Large intestine (tissue), 3 donors: ENCODE measurements around the gene PRPF18. TPM values are rescaled to one million over a fixed set of nuclear protein-coding genes. Genes with fewer than 3 reads are reported as not detected.

Experiments used
- DNase-seq, 2 donors: peaks; one replicate each; pipeline versions ENCODE4 v3.0.0 to v3.0.0-alpha.2; 2013
- H3K27ac ChIP-seq: one replicate; pipeline ENCODE4 v1.5.1; 2013; ENCODE audit warnings: low read length
- H3K27me3 ChIP-seq: 2 replicates; pipeline ENCODE4 v1.6.1; 2013; ENCODE audit warnings: low read length; ENCODE audit not compliant: control insufficient read depth, insufficient read depth
- H3K36me3 ChIP-seq: 2 replicates; pipeline ENCODE4 v1.6.1; 2013; ENCODE audit warnings: low read length; ENCODE audit not compliant: control insufficient read depth, insufficient read depth
- H3K4me1 ChIP-seq: one replicate; pipeline ENCODE4 v1.6.1; 2013; ENCODE audit warnings: low read length; ENCODE audit not compliant: control insufficient read depth, insufficient read depth
- H3K4me3 ChIP-seq: one replicate; pipeline ENCODE4 v1.5.1; 2013; ENCODE audit warnings: low read length
- H3K9me3 ChIP-seq: one replicate; pipeline ENCODE4 v1.6.1; 2013; ENCODE audit warnings: mild to moderate bottlenecking, low read depth, low read length, moderate library complexity; ENCODE audit not compliant: control insufficient read depth
- WGBS: methylation state at CpG from one replicate; pipeline ENCODE4 v1.1.5; 2013; ENCODE audit warnings: low lambda C conversion rate; ENCODE audit not compliant: insufficient coverage; 5-methylcytosine and 5-hydroxymethylcytosine counted together
- polyA plus RNA-seq: library from polyadenylated mRNA; unstranded; fragments of 120-200 nt; gene quantifications from one replicate; pipeline ENCODE4 v1.2.1, GENCODE V29; 2013

Gene PRPF18
- polyA plus RNA-seq, 1 donor, result 21.0 TPM

- Histone ChIP-seq H3K9me3 (no peaks in the 10 kb centered on the region), H3K4me1 (no peaks in the 10 kb centered on the region), H3K4me3 (no peak overlapping the region), H3K27ac (no peak overlapping the region), H3K36me3 (no peaks in the 10 kb centered on the region), H3K27me3 (no peaks in the 10 kb centered on the region)
- 89% methylated on average over 1 of the region's 3 CpGs for WGBS
- DNase-seq, result no peak
These were observed 22.2 kb upstream of the PRPF18 start for GRCh38 chr10:13564576-13564975.

- WGBS, result no CpG with 5 or more reads among the region's 1 CpG
- Histone ChIP-seq H3K9me3 (no peaks in the 10 kb centered on the region), H3K4me3 (no peak overlapping the region), H3K27me3 (peaks cover 3% of the 10 kb centered on the region), H3K4me1 (no peaks in the 10 kb centered on the region), H3K27ac (no peak overlapping the region), H3K36me3 (no peaks in the 10 kb centered on the region)
- no peak for DNase-seq
These were observed 19.7 kb upstream of the PRPF18 start for GRCh38 chr10:13567030-13567429.

DNA sequence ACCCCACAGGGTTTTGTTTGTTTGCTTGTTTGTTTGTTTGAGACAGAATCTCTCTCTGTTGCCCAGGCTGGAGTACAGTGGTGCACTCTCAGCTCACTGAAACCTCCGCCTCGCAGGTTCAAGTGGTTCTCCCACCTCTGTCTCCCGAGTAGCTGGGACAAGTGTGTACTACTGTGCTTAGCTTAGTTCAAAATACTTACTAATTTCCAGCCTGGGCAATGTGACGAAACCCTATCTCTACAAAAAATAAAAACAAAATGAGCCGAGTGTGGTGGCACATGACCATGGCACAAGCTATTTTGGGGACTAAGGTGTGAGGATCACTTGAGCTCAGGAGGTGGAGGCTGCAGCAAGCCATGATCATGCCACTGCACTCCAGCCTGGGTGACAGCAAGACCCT lies 15.2 kb upstream of the PRPF18 start:
- Histone ChIP-seq H3K4me1 (no peaks in the 10 kb centered on the region), H3K4me3 (no peak overlapping the region), H3K36me3 (no peaks in the 10 kb centered on the region), H3K27ac (no peak overlapping the region), H3K9me3 (peaks cover 2% of the 10 kb centered on the region), H3K27me3 (peaks cover 3% of the 10 kb centered on the region)
- no peak for DNase-seq
- no CpG with 5 or more reads among the region's 5 CpGs for WGBS

- WGBS, result 69% methylated on average over 4 of the region's 4 CpGs
- Histone ChIP-seq H3K9me3 (peaks cover 2% of the 10 kb centered on the region), H3K4me1 (no peaks in the 10 kb centered on the region), H3K27me3 (peaks cover 3% of the 10 kb centered on the region), H3K27ac (no peak overlapping the region), H3K36me3 (no peaks in the 10 kb centered on the region), H3K4me3 (no peak overlapping the region)
- DNase-seq, result no peak
These were observed 12.8 kb upstream of the PRPF18 start for GRCh38 chr10:13573960-13574359.

GRCh38 chr10:13585195-13585751 lies 1.5 kb upstream of the PRPF18 start:
- no peaks in the 10 kb centered on the region for H3K9me3 ChIP-seq
- peaks cover 11% of the 10 kb centered on the region for H3K4me1 ChIP-seq
- no peak for DNase-seq
- 17% methylated on average over 1 of the region's 6 CpGs for WGBS
- H3K36me3 ChIP-seq, result no peaks in the 10 kb centered on the region
- no peak overlapping the region for H3K4me3 ChIP-seq
- no peak overlapping the region for H3K27ac ChIP-seq
- H3K27me3 ChIP-seq, result peaks cover 18% of the 10 kb centered on the region

DNA sequence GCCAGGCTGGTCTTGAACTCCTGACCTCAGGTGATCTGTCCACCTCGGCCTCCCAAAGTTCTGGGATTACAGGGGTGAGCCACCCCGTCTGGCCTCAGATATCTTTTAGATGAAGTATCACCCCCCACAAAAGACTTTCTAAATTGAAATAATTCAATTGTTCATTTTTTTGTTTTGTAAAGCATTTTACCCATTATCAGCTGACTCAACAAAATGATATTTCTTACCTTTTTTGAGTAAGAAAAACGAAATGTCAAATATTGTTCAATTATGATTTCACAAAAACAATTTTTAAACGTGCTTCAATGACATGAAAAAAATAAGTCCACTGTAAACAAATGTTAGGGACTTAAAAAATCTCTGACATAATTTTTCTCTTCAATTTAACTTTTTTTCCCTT lies 822 bp upstream of the PRPF18 start:
- no peaks in the 10 kb centered on the region for H3K36me3 ChIP-seq
- peaks cover 11% of the 10 kb centered on the region for H3K4me1 ChIP-seq
- H3K9me3 ChIP-seq, result no peaks in the 10 kb centered on the region
- H3K27me3 ChIP-seq, result peaks cover 15% of the 10 kb centered on the region
- DNase-seq, result no peak
- no peak overlapping the region for H3K27ac ChIP-seq
- H3K4me3 ChIP-seq, result no peak overlapping the region
- WGBS, result 65% methylated on average over 2 of the region's 4 CpGs

DNA sequence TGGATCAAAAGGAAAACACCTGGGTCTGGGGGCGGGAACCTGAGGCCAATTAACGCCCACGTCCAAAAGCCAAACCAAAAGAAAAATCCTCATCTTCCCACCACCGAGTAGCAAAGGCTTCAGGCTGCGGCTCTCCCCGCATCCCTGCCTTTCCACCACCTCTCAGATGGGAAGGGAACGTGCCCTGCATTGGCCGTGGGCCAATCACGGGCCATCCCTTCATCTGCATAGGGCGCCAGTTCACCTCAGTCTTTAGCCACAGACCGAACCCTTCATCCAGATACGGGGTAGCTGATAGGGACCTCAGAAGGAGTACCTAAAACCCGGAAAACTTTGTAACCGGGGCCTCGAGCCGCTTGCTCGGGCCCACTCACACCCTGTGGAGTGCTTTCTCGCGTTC lies 626 bp downstream of the PRPF18 start:
- Histone ChIP-seq H3K27ac (peak overlapping the region; percentile 27), H3K36me3 (peaks cover 5% of the 10 kb centered on the region), H3K27me3 (peaks cover 11% of the 10 kb centered on the region), H3K4me1 (peaks cover 11% of the 10 kb centered on the region), H3K4me3 (peak overlapping the region; percentile 98), H3K9me3 (no peaks in the 10 kb centered on the region)
- peak in 1 of 2 donors; percentile 47 for DNase-seq
- WGBS, result no CpG with 5 or more reads among the region's 19 CpGs

DNA sequence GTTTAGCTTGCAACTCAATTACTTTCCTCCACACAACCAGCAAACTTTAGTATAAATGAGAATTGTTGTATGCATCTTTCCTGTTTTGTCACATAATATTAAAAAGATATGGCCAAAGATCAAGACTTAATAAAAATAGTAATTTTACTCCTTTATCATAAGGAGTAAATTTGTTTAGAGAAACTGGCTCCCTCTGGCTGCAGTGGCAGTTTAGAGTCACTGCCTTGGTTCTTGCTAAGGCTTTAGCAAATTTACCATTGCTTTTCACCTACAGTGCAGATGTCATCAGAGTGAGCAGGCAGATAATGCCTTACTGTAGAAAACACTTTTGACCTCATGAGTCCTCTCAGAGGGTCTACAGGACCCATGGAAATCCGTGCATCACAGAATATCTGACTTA lies 2.6 kb downstream of the PRPF18 start:
- no CpG with 5 or more reads among the region's 1 CpG for WGBS
- peaks cover 11% of the 10 kb centered on the region for H3K4me1 ChIP-seq
- H3K36me3 ChIP-seq, result peaks cover 15% of the 10 kb centered on the region
- H3K4me3 ChIP-seq, result no peak overlapping the region
- H3K9me3 ChIP-seq, result no peaks in the 10 kb centered on the region
- DNase-seq, result no peak
- H3K27me3 ChIP-seq, result peaks cover 2% of the 10 kb centered on the region
- H3K27ac ChIP-seq, result no peak overlapping the region

DNA sequence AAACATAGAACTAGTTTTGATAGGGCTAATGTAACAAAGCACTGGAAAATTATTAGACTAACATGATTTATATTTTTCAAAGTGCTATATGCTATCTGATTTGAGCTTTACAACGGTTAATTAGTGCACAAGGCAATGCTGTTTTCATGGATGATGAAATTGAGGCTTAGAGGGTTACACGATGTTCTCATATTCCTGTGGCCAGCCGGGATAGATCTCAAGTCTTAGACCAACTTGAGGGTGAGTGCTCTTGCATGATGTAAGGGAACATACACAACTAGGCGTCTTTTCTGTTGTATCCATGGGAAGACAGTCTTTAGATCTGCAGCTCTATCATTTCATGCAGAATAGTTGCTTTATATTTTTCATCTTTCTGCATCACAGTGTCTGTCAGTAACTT lies 4.1 kb downstream of the PRPF18 start:
- Histone ChIP-seq H3K27ac (no peak overlapping the region), H3K9me3 (no peaks in the 10 kb centered on the region), H3K36me3 (peaks cover 15% of the 10 kb centered on the region), H3K4me3 (no peak overlapping the region), H3K27me3 (no peaks in the 10 kb centered on the region), H3K4me1 (peaks cover 11% of the 10 kb centered on the region)
- WGBS, result no CpG with 5 or more reads among the region's 4 CpGs
- DNase-seq, result no peak

GRCh38 chr10:13592306-13592705 lies 5.5 kb downstream of the PRPF18 start:
- 94% methylated on average over 2 of the region's 2 CpGs for WGBS
- Histone ChIP-seq H3K27ac (no peak overlapping the region), H3K4me1 (peaks cover 9% of the 10 kb centered on the region), H3K4me3 (no peak overlapping the region), H3K27me3 (no peaks in the 10 kb centered on the region), H3K9me3 (no peaks in the 10 kb centered on the region), H3K36me3 (peaks cover 15% of the 10 kb centered on the region)
- no peak for DNase-seq

GRCh38 chr10:13593535-13593934 lies 6.8 kb downstream of the PRPF18 start:
- DNase-seq, result no peak
- no peak overlapping the region for H3K27ac ChIP-seq
- H3K9me3 ChIP-seq, result no peaks in the 10 kb centered on the region
- H3K4me3 ChIP-seq, result no peak overlapping the region
- H3K4me1 ChIP-seq, result no peaks in the 10 kb centered on the region
- H3K36me3 ChIP-seq, result peaks cover 15% of the 10 kb centered on the region
- H3K27me3 ChIP-seq, result no peaks in the 10 kb centered on the region
- WGBS, result 87% methylated on average over 2 of the region's 2 CpGs
